Body of pancreas (tissue), 4 donors: ENCODE data around the gene LARP1. TPM values are rescaled to one million over a fixed set of nuclear protein-coding genes. Genes with fewer than 3 reads are reported as not detected.
"Not testable (repeated sequence)": the region's sequence is repeated elsewhere in the genome, so short reads cannot be mapped to it uniquely, and the experiment has no call there.

Experiments
- ATAC-seq: fragments of 150-250 bp; one replicate; pipeline ENCODE4 v1.9.1; 2016
- DNase-seq, 4 donors: peaks; one replicate each; pipeline ENCODE4 v3.0.0-alpha.2; 2019
- H3K27ac ChIP-seq, 4 donors: fragments of 200-600 bp; sonication (generic); 1 replicate in 3 of 4; 2 replicates in 1 of 4; pipeline versions ENCODE4 v1.5.1 to v1.6.1; 2016 to 2019; ENCODE audit warnings: mild to moderate bottlenecking in 1 of 4, mixed read lengths in 1 of 4, moderate library complexity in 1 of 4
- H3K27me3 ChIP-seq, 2 donors: fragments of 200-600 bp; sonication (generic); one replicate each; pipeline ENCODE4 v1.6.0; 2016; ENCODE audit warnings: mild to moderate bottlenecking in 1 of 2
- H3K36me3 ChIP-seq, 2 donors: fragments of 200-600 bp; sonication (generic); replicated peaks in 1 of 2; 2 replicates each; pipeline ENCODE4 v1.5.1; 2016; ENCODE audit warnings: low read depth in 2 of 2; ENCODE audit not compliant: insufficient read depth in 1 of 2
- H3K4me1 ChIP-seq: fragments of 200-600 bp; sonication (generic); one replicate; pipeline ENCODE4 v1.6.0; 2016
- H3K4me3 ChIP-seq, 2 donors: fragments of 200-600 bp; sonication (generic); 1 replicate in 1 of 2; 2 replicates in 1 of 2; pipeline ENCODE4 v1.5.1; 2016 to 2019
- H3K9me3 ChIP-seq, 3 donors: fragments of 200-600 bp; sonication (generic); 1 replicate in 2 of 3; 2 replicates in 1 of 3; pipeline ENCODE4 v1.5.1; 2016
- POLR2A ChIP-seq, 3 donors: fragments of 450-650 bp; IDR thresholded peaks; one replicate each; pipeline ENCODE4 v1.6.1; 2016; ENCODE audit warnings: antibody characterized with exemption in 3 of 3, mild to moderate bottlenecking in 2 of 3
- WGBS, 2 donors: methylation state at CpG; one replicate each; pipeline ENCODE4 v1.1.5; 2017; 5-methylcytosine and 5-hydroxymethylcytosine counted together
- intact Hi-C: fragments of 100-400 bp; cut with DNase I; formaldehyde crosslinking; loops from one replicate; pipeline ENCODE4 v1.15.1; 2023
- total RNA-seq, 2 donors: library from RNA; depleted of rRNA; stranded (reverse); fragments of >200 nt; gene quantifications; one replicate each; pipeline ENCODE4 v1.1.0, GENCODE V29; 2016
- TF ChIP-seq, protein P1 (sequence below), 7 experiments: fragments of 450-650 bp in 4 of 7; fragments of 200-600 bp in 3 of 7; sonication (generic) in 3 of 7; IDR thresholded peaks; one replicate each; pipeline ENCODE4 v1.5.1; 2016 to 2019; ENCODE audit warnings: antibody characterized with exemption in 7 of 7

LARP1 gene
- total RNA-seq, 2 donors from 2014 or later = 96.2 to 151 TPM

DNA sequence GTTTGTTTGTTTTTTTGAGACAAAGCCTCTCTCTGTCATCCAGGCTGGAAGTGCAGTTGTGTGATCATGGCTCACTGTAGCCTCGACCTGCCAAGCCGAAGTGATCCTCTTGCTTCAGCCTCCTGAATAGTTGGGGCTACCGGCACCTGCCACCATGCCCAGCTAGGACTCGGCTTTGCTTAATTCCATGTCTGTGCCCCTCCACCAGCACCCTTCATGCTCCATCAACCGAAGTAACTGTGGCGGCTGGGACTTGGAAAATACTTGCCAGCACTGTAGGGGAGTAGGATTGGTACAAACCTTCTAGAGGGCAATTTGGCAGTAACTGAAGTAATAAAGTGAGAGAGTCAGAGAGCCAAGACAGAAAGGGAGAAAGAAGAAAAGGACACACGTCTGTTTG, 76.3 kb downstream of the LARP1 start:
- Histone ChIP-seq H3K27ac (no peak overlapping the region), H3K9me3 (no peaks in the 10 kb centered on the region), H3K4me3 (no peak overlapping the region), H3K4me1 (peaks cover 12% of the 10 kb centered on the region), H3K36me3 (no peaks in the 10 kb centered on the region), H3K27me3 (no peaks in the 10 kb centered on the region)
- 86 to 89% methylated on average over 5 to 7 of the region's 7 CpGs for WGBS, 2 donors
- intact Hi-C loops = no loop called here
- DNase-seq (no peak), ATAC-seq (no peak)
- no peak for TF ChIP-seq POLR2A (IDR thresholded peaks at IDR 0.05)
- TF ChIP-seq, protein P1, sequence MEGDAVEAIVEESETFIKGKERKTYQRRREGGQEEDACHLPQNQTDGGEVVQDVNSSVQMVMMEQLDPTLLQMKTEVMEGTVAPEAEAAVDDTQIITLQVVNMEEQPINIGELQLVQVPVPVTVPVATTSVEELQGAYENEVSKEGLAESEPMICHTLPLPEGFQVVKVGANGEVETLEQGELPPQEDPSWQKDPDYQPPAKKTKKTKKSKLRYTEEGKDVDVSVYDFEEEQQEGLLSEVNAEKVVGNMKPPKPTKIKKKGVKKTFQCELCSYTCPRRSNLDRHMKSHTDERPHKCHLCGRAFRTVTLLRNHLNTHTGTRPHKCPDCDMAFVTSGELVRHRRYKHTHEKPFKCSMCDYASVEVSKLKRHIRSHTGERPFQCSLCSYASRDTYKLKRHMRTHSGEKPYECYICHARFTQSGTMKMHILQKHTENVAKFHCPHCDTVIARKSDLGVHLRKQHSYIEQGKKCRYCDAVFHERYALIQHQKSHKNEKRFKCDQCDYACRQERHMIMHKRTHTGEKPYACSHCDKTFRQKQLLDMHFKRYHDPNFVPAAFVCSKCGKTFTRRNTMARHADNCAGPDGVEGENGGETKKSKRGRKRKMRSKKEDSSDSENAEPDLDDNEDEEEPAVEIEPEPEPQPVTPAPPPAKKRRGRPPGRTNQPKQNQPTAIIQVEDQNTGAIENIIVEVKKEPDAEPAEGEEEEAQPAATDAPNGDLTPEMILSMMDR (IDR thresholded peaks at IDR 0.05) = no peak

GRCh38 chr5:154832804-154833203, 77.6 kb downstream of the LARP1 start:
- H3K27ac ChIP-seq, DNase-seq, H3K9me3 ChIP-seq, H3K4me3 ChIP-seq, intact Hi-C loops, ATAC-seq, H3K27me3 ChIP-seq, H3K36me3 ChIP-seq: not testable (repeated sequence)
- 94 to 98% methylated on average over 3 of the region's 3 CpGs for WGBS, 2 donors
- peaks cover 12% of the 10 kb centered on the region for H3K4me1 ChIP-seq

DNA sequence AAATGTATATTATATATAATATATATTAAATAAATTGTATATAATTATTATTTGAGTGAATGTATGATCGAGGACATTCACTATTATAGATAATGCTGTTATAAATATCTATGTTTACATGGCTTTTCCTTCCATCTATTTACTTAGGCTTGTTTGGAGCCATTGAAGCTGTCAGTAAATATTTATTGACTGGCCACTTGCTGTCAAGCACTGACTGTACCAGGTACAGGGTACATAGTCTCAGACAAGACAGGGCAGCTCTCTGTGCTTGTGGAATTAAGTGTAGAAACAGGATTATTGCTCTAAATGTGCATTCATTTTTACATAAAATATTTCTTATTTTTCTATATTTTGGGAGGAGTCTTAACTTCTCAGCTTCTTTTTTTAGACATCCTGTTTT, 78.9 kb downstream of the LARP1 start:
- Histone ChIP-seq H3K27me3 (no peaks in the 10 kb centered on the region), H3K9me3 (no peaks in the 10 kb centered on the region), H3K27ac (no peak overlapping the region), H3K36me3 (no peaks in the 10 kb centered on the region), H3K4me3 (no peak overlapping the region), H3K4me1 (peaks cover 12% of the 10 kb centered on the region)
- TF ChIP-seq, protein P1 (IDR thresholded peaks at IDR 0.05) = no peak
- no peak for TF ChIP-seq POLR2A (IDR thresholded peaks at IDR 0.05)
- DNase-seq = no peak
- no peak for ATAC-seq
- 32 to 42% methylated on average over 1 of the region's 1 CpG for WGBS, 2 donors
- intact Hi-C loops = no loop called here

DNA sequence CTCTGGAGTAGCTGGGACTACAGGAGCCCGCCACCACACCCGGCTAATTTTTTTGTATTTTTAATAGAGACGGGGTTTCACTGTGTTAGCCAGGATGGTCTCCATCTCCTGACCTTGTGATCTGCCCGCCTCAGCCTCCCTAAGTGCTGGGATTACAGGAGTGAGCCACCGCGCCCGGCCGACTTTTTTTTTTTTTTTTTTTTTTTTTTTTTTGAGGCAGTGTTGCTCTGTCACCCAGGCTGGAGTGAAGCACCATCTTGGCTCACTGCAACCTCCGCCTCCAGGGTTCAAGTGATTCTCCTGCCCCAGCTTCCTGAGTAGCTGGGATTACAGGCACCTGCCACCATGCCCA, 80.5 kb downstream of the LARP1 start:
- H3K27me3 ChIP-seq, DNase-seq, intact Hi-C loops, H3K4me3 ChIP-seq, H3K9me3 ChIP-seq, ATAC-seq, H3K36me3 ChIP-seq: not testable (repeated sequence)
- Histone ChIP-seq H3K27ac (peak overlapping the region in 1 of 4 donors; percentile 48), H3K4me1 (peaks cover 12% of the 10 kb centered on the region)
- 82 to 90% methylated on average over 9 of the region's 9 CpGs for WGBS, 2 donors

DNA sequence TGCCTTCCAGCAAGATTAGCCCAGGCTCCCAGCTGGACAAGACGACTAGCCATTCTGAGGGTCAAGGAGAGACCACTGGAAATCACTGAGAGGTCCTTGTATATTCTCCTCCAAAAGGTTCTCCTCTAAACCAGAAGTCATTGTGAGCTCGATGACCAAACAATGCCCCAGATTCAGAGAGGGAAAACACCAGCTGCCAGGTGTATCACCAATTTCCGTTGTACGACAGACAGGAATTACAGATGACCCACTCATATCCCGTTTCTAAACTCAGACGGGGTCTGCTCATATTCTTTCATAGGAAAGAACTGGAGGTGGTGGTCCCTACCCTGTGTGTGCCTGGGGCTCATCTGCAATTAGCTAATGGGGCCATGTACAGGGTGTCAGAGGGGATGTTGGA, 81.0 kb downstream of the LARP1 start:
- no peaks in the 10 kb centered on the region for H3K36me3 ChIP-seq
- H3K27me3 ChIP-seq = no peaks in the 10 kb centered on the region
- H3K27ac ChIP-seq = no peak overlapping the region
- H3K4me1 ChIP-seq = peaks cover 12% of the 10 kb centered on the region
- H3K9me3 ChIP-seq = no peaks in the 10 kb centered on the region
- no peak for TF ChIP-seq POLR2A (IDR thresholded peaks at IDR 0.05)
- TF ChIP-seq, protein P1 (IDR thresholded peaks at IDR 0.05) = no peak
- H3K4me3 ChIP-seq = no peak overlapping the region
- intact Hi-C loops = no loop called here
- DNase-seq (no peak), ATAC-seq (no peak)
- WGBS, 2 donors = 84 to 92% methylated on average over 6 of the region's 6 CpGs

GRCh38 chr5:154837009-154837901, 82.1 kb downstream of the LARP1 start:
- no peaks in the 10 kb centered on the region for H3K36me3 ChIP-seq
- H3K9me3 ChIP-seq = no peaks in the 10 kb centered on the region
- no peaks in the 10 kb centered on the region for H3K27me3 ChIP-seq
- ATAC-seq = no peak
- H3K4me1 ChIP-seq = peaks cover 12% of the 10 kb centered on the region
- no peak for TF ChIP-seq POLR2A (IDR thresholded peaks at IDR 0.05)
- TF ChIP-seq, protein P1 (IDR thresholded peaks at IDR 0.05) = no peak
- WGBS, 2 donors = 51 to 55% methylated on average over 6 of the region's 6 CpGs
- intact Hi-C loops = no loop called here
- H3K4me3 ChIP-seq = no peak overlapping the region
- H3K27ac ChIP-seq = no peak overlapping the region
- DNase-seq = no peak
